DOHH2 (cell line): Measurements from ENCODE around the gene WWOX.

Source experiments
- H3F3A ChIP-seq: fragments of 200-600 bp; sonication (generic), shearing (Covaris generic); 2 replicates; pipeline ENCODE4 v1.6.0; 2016; ENCODE audit warnings: antibody characterized with exemption, mild to moderate bottlenecking; ENCODE audit not compliant: control insufficient read depth, insufficient read depth
- H3K27ac ChIP-seq: fragments of 200-600 bp; sonication (generic); 2 replicates; pipeline ENCODE4 v1.5.1; 2014; ENCODE audit warnings: low read depth, mild to moderate bottlenecking, low read length, moderate library complexity
- H3K27me3 ChIP-seq: fragments of 200-600 bp; sonication (generic); 2 replicates; pipeline ENCODE4 v1.6.1; 2014; ENCODE audit warnings: mild to moderate bottlenecking, low read length, mixed read lengths; ENCODE audit not compliant: control insufficient read depth
- H3K36me3 ChIP-seq: fragments of 200-600 bp; sonication (generic); 2 replicates; pipeline ENCODE4 v1.6.1; 2014; ENCODE audit warnings: mild to moderate bottlenecking, low read length, moderate library complexity, mixed read lengths; ENCODE audit not compliant: control insufficient read depth
- H3K4me1 ChIP-seq: fragments of 200-600 bp; sonication (generic); 2 replicates; pipeline ENCODE4 v1.6.1; 2014; ENCODE audit warnings: mild to moderate bottlenecking, low read length, mixed read lengths; ENCODE audit not compliant: control insufficient read depth
- H3K4me2 ChIP-seq: fragments of 200-600 bp; sonication (generic); 2 replicates; pipeline ENCODE4 v1.6.0; 2014; ENCODE audit warnings: mild to moderate bottlenecking, low read length, moderate library complexity
- H3K4me3 ChIP-seq: fragments of 200-600 bp; sonication (generic); 2 replicates; pipeline ENCODE4 v1.5.1; 2014; ENCODE audit warnings: mild to moderate bottlenecking, low read length, mixed read lengths
- H3K79me2 ChIP-seq: fragments of 200-600 bp; sonication (generic); 2 replicates; pipeline ENCODE4 v1.6.1; 2014; ENCODE audit warnings: mild to moderate bottlenecking, low read length, mixed read lengths; ENCODE audit not compliant: control insufficient read depth
- H3K9me2 ChIP-seq: fragments of 200-600 bp; sonication (generic); replicated peaks from 2 replicates; pipeline ENCODE4 v1.6.1; 2014; ENCODE audit warnings: mild to moderate bottlenecking, low read length, mixed read lengths; ENCODE audit not compliant: control insufficient read depth
- H3K9me3 ChIP-seq: fragments of 200-600 bp; sonication (generic); 2 replicates; pipeline ENCODE4 v1.6.1; 2014; ENCODE audit warnings: antibody characterized with exemption, low read length, mixed read lengths; ENCODE audit not compliant: control insufficient read depth, insufficient read depth
- H4K20me1 ChIP-seq: fragments of 200-600 bp; sonication (generic); 2 replicates; pipeline ENCODE4 v1.6.0; 2014; ENCODE audit warnings: low read depth, mild to moderate bottlenecking, antibody characterized with exemption, low read length, moderate library complexity; ENCODE audit not compliant: control insufficient read depth, insufficient read depth
- CTCF ChIP-seq: fragments of 200-600 bp; sonication (generic); IDR thresholded peaks from one replicate; pipeline ENCODE4 v1.5.1; 2014; ENCODE audit warnings: antibody characterized with exemption, mild to moderate bottlenecking, low read depth, low read length; ENCODE audit not compliant: poor library complexity, severe bottlenecking
- EZH2phosphoT487 ChIP-seq: fragments of 200-600 bp; sonication (generic); IDR thresholded peaks from 2 replicates; pipeline ENCODE4 v1.6.1; 2017; ENCODE audit warnings: borderline replicate concordance, mild to moderate bottlenecking, antibody characterized with exemption, low read length, moderate library complexity, mixed read lengths

Gene WWOX

GRCh38 chr16:78832100-78832499, 732.6 kb downstream of the WWOX start:
- no peaks in the 10 kb centered on the region for H3K79me2 ChIP-seq
- no peaks in the 10 kb centered on the region for H4K20me1 ChIP-seq
- no peak overlapping the region for H3K4me3 ChIP-seq
- H3K9me3 ChIP-seq: no peaks in the 10 kb centered on the region
- no peak overlapping the region for H3K27ac ChIP-seq
- TF ChIP-seq EZH2phosphoT487 (no peak), CTCF (no peak)
- no peaks in the 10 kb centered on the region for H3K9me2 ChIP-seq
- no peaks in the 10 kb centered on the region for H3K4me1 ChIP-seq
- H3K27me3 ChIP-seq: no peaks in the 10 kb centered on the region
- no peak overlapping the region for H3K4me2 ChIP-seq
- no peaks in the 10 kb centered on the region for H3F3A ChIP-seq
- H3K36me3 ChIP-seq: no peaks in the 10 kb centered on the region

- Histone ChIP-seq H3K27ac (no peak overlapping the region), H4K20me1 (no peaks in the 10 kb centered on the region), H3K79me2 (no peaks in the 10 kb centered on the region), H3K9me3 (no peaks in the 10 kb centered on the region), H3K36me3 (no peaks in the 10 kb centered on the region), H3K4me2 (no peak overlapping the region), H3K9me2 (no peaks in the 10 kb centered on the region), H3K4me3 (no peak overlapping the region), H3K27me3 (no peaks in the 10 kb centered on the region), H3F3A (no peaks in the 10 kb centered on the region), H3K4me1 (no peaks in the 10 kb centered on the region)
- TF ChIP-seq EZH2phosphoT487: no peak
- TF ChIP-seq CTCF: no peak
Observed at GRCh38 chr16:78836802-78837491, 737.5 kb downstream of the WWOX start.

- H3F3A ChIP-seq: no peaks in the 10 kb centered on the region
- H3K4me1 ChIP-seq: no peaks in the 10 kb centered on the region
- no peaks in the 10 kb centered on the region for H3K9me3 ChIP-seq
- no peak overlapping the region for H3K4me3 ChIP-seq
- no peaks in the 10 kb centered on the region for H3K79me2 ChIP-seq
- TF ChIP-seq EZH2phosphoT487: no peak
- no peaks in the 10 kb centered on the region for H3K36me3 ChIP-seq
- H3K27me3 ChIP-seq: no peaks in the 10 kb centered on the region
- H3K9me2 ChIP-seq: no peaks in the 10 kb centered on the region
- no peaks in the 10 kb centered on the region for H4K20me1 ChIP-seq
- no peak overlapping the region for H3K27ac ChIP-seq
- no peak overlapping the region for H3K4me2 ChIP-seq
Observed at GRCh38 chr16:78837706-78838105, 738.3 kb downstream of the WWOX start.

GRCh38 chr16:78838276-78838675, 738.8 kb downstream of the WWOX start:
- no peaks in the 10 kb centered on the region for H3K9me3 ChIP-seq
- H3K9me2 ChIP-seq: no peaks in the 10 kb centered on the region
- H3K79me2 ChIP-seq: no peaks in the 10 kb centered on the region
- peaks cover 4% of the 10 kb centered on the region for H3K4me1 ChIP-seq
- H4K20me1 ChIP-seq: no peaks in the 10 kb centered on the region
- no peaks in the 10 kb centered on the region for H3K36me3 ChIP-seq
- H3K4me2 ChIP-seq: no peak overlapping the region
- no peak overlapping the region for H3K4me3 ChIP-seq
- no peaks in the 10 kb centered on the region for H3F3A ChIP-seq
- no peak overlapping the region for H3K27ac ChIP-seq
- TF ChIP-seq EZH2phosphoT487 (no peak), CTCF (no peak)
- H3K27me3 ChIP-seq: no peaks in the 10 kb centered on the region
